GM23338 (cell line): ENCODE measurements around the gene PHF10. TPM values are rescaled to one million over a fixed set of nuclear protein-coding genes. Genes with fewer than 3 reads are reported as not detected.

ENCODE experiments used
- CREB1 ChIP-seq: fragments of 250-450 bp; sonication (Bioruptor Pico); IDR thresholded peaks from 2 replicates; pipeline ENCODE4 v1.5.0; 2020; ENCODE audit warnings: low read depth, mild to moderate bottlenecking, moderate library complexity
- ETS1 ChIP-seq: IDR thresholded peaks from 2 replicates; pipeline ENCODE4 v1.6.1; 2016; ENCODE audit warnings: antibody characterized with exemption
- EZH2 ChIP-seq: fragments of 200-600 bp; sonication (generic); IDR thresholded peaks from one replicate; pipeline ENCODE4 v1.8.0; 2017; ENCODE audit warnings: antibody characterized with exemption, mild to moderate bottlenecking, low read depth; ENCODE audit not compliant: unreplicated experiment
- EZH2phosphoT487 ChIP-seq: fragments of 200-600 bp; sonication (generic); IDR thresholded peaks from one replicate; pipeline ENCODE4 v1.8.1; 2018; ENCODE audit warnings: antibody characterized with exemption; ENCODE audit not compliant: unreplicated experiment
- JUNB ChIP-seq: IDR thresholded peaks from one replicate; pipeline ENCODE4 v1.6.1; 2016; ENCODE audit warnings: antibody characterized with exemption; ENCODE audit not compliant: unreplicated experiment
- NANOG ChIP-seq: IDR thresholded peaks from 2 replicates; pipeline ENCODE4 v1.6.1; 2016; ENCODE audit warnings: antibody characterized with exemption, borderline replicate concordance
- POLR2AphosphoS5 ChIP-seq: IDR thresholded peaks from 2 replicates; pipeline ENCODE4 v1.6.1; 2016; ENCODE audit warnings: antibody characterized with exemption, low read depth
- REST ChIP-seq: IDR thresholded peaks from one replicate; pipeline ENCODE4 v1.6.1; 2018; ENCODE audit warnings: antibody characterized with exemption; ENCODE audit not compliant: unreplicated experiment
- ZNF331 ChIP-seq: fragments of 250-450 bp; sonication (Bioruptor Pico); IDR thresholded peaks from 2 replicates; pipeline ENCODE4 v1.5.0; 2020; ENCODE audit warnings: low read depth, mild to moderate bottlenecking, moderate library complexity
- ZNF462 ChIP-seq: fragments of 250-450 bp; sonication (Bioruptor Pico); IDR thresholded peaks from 2 replicates; pipeline ENCODE4 v1.5.0; 2020; ENCODE audit warnings: mild to moderate bottlenecking, moderate library complexity
- polyA plus RNA-seq: library from polyadenylated mRNA; unstranded; fragments of >200 nt; fragmentation: Nextera tagmentation; extraction: Ambion mirVana; gene quantifications from 2 replicates; pipeline ENCODE4 v1.2.1, GENCODE V29; 2016
- total RNA-seq: library from RNA; depleted of rRNA; stranded (reverse); fragments of >200 nt; shearing (Covaris generic); gene quantifications from 2 replicates; pipeline ENCODE4 v1.2.3, GENCODE V29; 2014

The PHF10 gene
- total and polyA plus RNA-seq, 2 experiments from 2014 or later = 16.5 to 44.7 TPM

- TF ChIP-seq ZNF462 (CRISPR knock-in tag) (no peak), EZH2phosphoT487 (no peak), CREB1 (no peak), NANOG (no peak), ETS1 (no peak), ZNF331 (CRISPR knock-in tag) (no peak), REST (no peak), JUNB (no peak), POLR2AphosphoS5 (no peak), EZH2 (no peak)
Observed at GRCh38 chr6:169766921-169767736, 42.8 kb upstream of the PHF10 start (continued).
